Brain microvascular endothelial cell (primary cell): ENCODE data around the gene COL1A1.

Source experiments
- DNase-seq: peaks from one replicate; pipeline ENCODE4 v3.0.0-alpha.2; 2020
- H3K27ac ChIP-seq: fragments of 250-450 bp; sonication (Bioruptor Pico); 2 replicates; pipeline ENCODE4 v1.5.1; 2020; ENCODE audit warnings: mild to moderate bottlenecking, moderate library complexity
- H3K27me3 ChIP-seq: fragments of 250-450 bp; sonication (Bioruptor Pico); replicated peaks from 2 replicates; pipeline ENCODE4 v1.5.1; 2020; ENCODE audit warnings: mild to moderate bottlenecking
- H3K36me3 ChIP-seq: fragments of 250-450 bp; sonication (Bioruptor Pico); replicated peaks from 2 replicates; pipeline ENCODE4 v1.5.1; 2020; ENCODE audit warnings: mild to moderate bottlenecking
- H3K4me3 ChIP-seq: 2 replicates; pipeline ENCODE4 v1.5.1; 2011; ENCODE audit warnings: low read depth, mild to moderate bottlenecking, control low read depth, low read length, moderate library complexity
- CTCF ChIP-seq: IDR thresholded peaks from 2 replicates; pipeline ENCODE4 v1.5.1; 2011; ENCODE audit warnings: low read depth, mild to moderate bottlenecking, moderate library complexity, low read length, control low read depth, inconsistent platforms; ENCODE audit errors: missing control alignments
- in situ Hi-C: cut with HindIII; loops from 2 replicates; pipeline ENCODE4 v1.10.0; 2017; ENCODE audit warnings: low sequenced_read_pairs, low pct_ligation_motif_present

Gene COL1A1

GRCh38 chr17:50212121-50212843 lies 10.9 kb upstream of the COL1A1 start:
- Histone ChIP-seq H3K4me3 (no peak overlapping the region), H3K36me3 (no peaks in the 10 kb centered on the region), H3K27me3 (no peaks in the 10 kb centered on the region), H3K27ac (peak overlapping the region; percentile 97)
- no peak for DNase-seq
- no peak for TF ChIP-seq CTCF
- in situ Hi-C loops = no loop called here

GRCh38 chr17:50211249-50212120 lies 10.1 kb upstream of the COL1A1 start:
- in situ Hi-C loops = no loop called here
- Histone ChIP-seq H3K27ac (peak overlapping the region; percentile 97), H3K4me3 (no peak overlapping the region)

GRCh38 chr17:50210240-50211225 lies 9.1 kb upstream of the COL1A1 start:
- Histone ChIP-seq H3K27me3 (no peaks in the 10 kb centered on the region), H3K27ac (peak overlapping the region; percentile 97), H3K36me3 (no peaks in the 10 kb centered on the region), H3K4me3 (peak overlapping the region; percentile 5)
- no peak for TF ChIP-seq CTCF
- in situ Hi-C loops = no loop called here
- peak; percentile 99 for DNase-seq

More at GRCh38 chr17:50211249-50212120, 10.1 kb upstream of the COL1A1 start:
- TF ChIP-seq CTCF = no peak
- DNase-seq = no peak
- no peaks in the 10 kb centered on the region for H3K36me3 ChIP-seq
- H3K27me3 ChIP-seq = no peaks in the 10 kb centered on the region

- Histone ChIP-seq H3K36me3 (no peaks in the 10 kb centered on the region), H3K27me3 (no peaks in the 10 kb centered on the region), H3K4me3 (peak overlapping the region; percentile 3), H3K27ac (peak overlapping the region; percentile 97)
- in situ Hi-C loops = no loop called here
- no peak for TF ChIP-seq CTCF
- DNase-seq = peak; percentile 97
Measured at GRCh38 chr17:50209472-50210239, 8.2 kb upstream of the COL1A1 start.

- no peaks in the 10 kb centered on the region for H3K36me3 ChIP-seq
- H3K4me3 ChIP-seq = no peak overlapping the region
- DNase-seq = no peak
- in situ Hi-C loops = no loop called here
- TF ChIP-seq CTCF = no peak
- H3K27ac ChIP-seq = peak overlapping the region; percentile 97
- H3K27me3 ChIP-seq = no peaks in the 10 kb centered on the region
Measured at GRCh38 chr17:50209133-50209471, 7.7 kb upstream of the COL1A1 start.
